ENCODE results near the gene MMP24OS.
"Not testable (repeated sequence)": the region's sequence is repeated elsewhere in the genome, so short reads cannot be mapped to it uniquely, and the experiment has no call there.

MMP24OS gene

DNA sequence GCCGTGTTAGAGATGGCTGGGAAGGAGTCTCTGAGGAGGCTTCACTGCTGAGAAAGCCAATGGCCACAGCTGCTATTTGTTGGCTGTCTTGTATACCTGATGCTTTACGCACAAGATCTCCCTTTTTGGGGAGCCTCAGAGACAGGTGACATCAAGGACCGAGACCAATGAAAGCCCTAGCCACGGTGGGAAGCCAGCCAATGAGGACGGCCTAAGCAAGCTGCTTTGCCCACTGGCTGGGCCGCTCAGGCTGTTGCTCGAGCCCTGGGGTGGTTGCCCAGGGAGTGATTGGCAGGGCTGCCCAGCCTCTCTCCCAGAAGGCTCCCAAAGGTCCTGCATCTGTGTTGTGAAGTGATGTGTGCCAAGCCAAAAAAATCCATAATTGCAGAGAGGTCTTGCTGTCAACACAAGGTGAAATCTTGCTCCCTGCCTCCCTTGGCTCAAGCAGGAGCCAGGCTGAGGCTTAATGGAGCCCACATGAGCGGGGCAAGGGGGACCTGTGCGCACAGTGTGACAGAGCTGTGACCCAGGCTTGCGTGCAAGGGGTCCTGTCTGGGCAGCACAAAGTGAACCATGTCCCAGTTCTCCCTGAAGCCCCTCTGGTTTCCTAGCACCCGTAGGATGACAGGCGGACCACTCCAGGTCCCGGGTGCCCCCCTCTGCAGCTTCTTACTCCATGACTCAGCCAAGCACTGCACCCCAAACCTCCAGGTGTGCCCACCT, 4.3 kb downstream of the MMP24OS start:
- DNase-seq: peak; percentile 46

DNA sequence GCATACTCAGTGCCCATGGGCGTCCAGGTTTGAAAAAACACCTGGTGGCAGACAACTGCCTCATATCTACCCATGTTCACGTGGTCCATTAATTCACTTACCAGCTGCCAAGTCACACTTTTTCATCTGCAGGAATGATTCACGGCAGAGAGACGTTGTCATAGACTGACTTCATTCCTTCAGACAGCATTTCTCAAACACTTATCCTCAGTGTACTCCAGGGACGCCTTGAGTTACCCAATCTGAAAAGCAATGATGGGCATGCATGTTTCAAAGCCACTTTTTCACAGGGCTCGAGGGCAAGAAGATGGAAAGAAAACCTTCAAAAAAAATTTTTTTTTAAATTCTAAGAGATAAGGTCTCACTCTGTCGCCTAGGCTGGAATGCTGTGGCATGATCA, 6.0 kb downstream of the MMP24OS start:
- no peak for DNase-seq

DNA sequence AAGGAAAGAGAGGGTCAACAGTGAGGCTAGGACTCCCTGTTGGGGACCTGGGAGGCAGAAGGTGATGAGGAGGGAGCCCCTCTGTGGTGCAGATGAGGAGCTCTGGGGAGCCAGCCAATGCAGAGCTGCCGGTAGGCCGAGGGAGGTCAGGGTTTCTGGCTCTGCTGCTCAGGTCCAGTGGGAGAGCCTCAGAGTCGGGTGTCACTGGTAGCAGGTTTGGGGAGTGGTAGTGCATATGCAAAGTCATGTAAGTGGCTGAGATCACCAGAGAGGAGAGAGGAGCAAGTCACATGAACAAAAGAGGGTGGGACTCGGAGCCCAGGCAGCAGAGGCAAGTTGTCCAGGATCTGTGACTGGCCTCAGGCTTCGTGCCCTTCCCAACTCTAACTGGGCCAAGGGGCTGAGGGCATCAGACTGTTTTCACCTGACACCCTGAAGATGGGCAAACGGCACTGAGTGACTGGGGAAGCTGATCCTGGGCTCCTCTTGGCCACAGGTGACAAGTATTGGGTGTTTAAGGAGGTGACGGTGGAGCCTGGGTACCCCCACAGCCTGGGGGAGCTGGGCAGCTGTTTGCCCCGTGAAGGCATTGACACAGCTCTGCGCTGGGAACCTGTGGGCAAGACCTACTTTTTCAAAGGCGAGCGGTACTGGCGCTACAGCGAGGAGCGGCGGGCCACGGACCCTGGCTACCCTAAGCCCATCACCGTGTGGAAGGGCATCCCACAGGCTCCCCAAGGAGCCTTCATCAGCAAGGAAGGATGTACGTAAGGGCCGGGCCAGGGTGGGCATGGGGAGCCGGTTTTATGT, 6.6 kb downstream of the MMP24OS start:
- no peak for DNase-seq

DNA sequence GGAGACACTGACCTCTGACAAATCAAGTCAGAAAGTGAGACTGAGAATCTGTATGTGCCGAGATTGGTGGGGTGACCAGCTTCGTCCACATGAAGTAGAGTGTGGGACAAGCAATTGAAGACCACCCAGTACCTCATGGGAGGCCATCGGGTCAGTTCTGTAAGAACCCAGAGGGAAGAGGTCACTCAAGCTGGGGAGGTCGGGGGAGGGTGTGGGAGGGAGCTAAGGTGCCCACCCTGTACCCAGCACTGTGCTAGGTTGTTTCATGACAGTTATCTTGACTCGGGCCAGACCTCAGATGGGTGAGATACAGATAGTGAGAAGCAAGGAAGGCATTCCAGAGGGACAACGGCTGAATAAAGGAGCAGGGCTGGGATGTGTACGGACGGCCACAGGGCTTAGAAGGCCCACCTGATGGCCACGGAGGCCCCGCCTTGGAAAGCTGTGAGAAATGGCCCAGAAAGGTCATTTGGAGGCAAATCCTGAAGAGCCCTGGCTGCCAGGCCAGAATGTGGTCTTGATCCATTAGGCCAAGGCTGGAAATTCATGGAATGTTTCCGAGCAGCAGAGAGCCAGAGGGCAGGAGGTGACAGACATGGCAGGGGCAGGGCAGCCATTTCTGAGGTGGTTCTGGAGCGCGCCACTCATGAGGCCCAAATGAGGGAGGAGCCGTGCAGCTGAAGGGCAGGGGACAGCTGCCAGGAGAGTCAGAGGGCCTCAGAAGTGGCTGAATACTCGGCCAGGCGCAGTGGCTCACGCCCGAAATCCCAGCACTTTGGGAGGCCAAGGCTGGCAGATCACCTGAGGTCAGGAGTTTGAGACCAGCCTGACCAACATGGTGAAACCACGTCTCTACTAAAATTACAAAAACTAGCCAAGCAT, 7.7 kb downstream of the MMP24OS start:
- DNase-seq: no peak

DNA sequence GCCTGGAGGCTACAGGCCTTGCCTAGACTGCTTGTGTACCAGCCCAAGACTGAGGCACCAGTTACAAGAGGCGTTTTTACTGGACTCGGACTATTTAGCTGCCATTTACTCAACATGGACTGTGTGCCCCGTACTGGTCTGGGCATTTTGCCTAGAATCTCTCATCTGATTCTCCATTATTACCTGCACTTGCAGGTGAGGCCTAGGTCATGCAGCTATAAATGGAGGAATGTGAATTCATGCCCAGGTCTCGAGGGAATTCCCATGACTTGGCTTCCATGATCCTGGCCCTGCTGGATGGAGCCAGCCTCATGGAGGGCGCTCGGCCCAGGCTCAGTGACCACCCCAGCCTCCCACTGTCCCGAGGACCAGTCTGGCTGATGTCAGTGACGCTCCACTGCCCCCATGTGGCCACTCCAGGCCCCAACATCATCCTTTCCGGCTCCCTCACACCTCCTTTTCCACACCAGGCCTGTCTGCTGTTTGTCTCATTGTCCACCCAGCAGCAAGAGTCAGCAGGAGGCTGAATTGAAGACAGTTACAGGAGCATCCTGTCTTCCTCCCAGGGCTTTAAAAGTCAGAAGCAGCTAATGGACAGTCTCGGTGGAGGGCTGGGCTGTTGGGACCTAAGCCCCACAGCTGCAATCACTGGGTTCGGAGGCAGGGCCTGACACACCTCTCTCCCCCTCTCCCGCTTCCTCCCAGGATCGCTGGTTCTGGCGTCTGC, 8.7 kb downstream of the MMP24OS start:
- no peak for DNase-seq

DNA sequence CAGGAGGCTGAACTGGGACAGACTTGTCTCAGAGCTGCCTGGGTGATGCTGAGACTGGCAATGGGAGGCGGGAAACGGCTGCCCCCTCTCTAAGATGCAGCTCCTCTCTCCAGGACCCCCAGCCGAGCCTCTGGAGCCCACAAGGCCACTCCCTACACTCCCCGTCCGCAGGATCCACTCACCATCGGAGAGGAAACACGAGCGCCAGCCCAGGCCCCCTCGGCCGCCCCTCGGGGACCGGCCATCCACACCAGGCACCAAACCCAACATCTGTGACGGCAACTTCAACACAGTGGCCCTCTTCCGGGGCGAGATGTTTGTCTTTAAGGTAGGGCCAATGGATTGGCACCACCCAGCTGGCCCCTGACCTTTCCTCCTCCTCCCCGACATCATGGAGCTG, 10.8 kb downstream of the MMP24OS start:
- DNase-seq: no peak

DNA sequence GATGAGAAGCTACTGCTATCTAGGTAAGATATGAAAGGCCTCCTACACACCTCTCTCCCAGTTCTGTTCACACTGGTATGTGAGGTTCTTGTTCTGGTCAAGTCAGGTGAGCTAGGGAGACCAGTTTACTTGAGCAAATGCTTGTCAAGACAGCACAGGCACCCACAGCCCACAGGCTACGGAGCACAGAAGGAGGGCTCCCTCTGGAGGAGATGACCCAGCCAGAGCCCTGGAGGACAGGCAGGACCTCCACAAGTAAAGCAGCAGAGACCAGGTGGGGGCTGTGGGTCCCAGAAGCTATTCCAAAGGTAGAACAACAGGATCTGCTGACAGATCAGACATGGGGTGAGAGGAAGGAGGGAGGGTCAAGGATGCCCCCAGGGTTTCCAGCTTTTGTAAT, 13.2 kb downstream of the MMP24OS start:
- no peak for DNase-seq

DNA sequence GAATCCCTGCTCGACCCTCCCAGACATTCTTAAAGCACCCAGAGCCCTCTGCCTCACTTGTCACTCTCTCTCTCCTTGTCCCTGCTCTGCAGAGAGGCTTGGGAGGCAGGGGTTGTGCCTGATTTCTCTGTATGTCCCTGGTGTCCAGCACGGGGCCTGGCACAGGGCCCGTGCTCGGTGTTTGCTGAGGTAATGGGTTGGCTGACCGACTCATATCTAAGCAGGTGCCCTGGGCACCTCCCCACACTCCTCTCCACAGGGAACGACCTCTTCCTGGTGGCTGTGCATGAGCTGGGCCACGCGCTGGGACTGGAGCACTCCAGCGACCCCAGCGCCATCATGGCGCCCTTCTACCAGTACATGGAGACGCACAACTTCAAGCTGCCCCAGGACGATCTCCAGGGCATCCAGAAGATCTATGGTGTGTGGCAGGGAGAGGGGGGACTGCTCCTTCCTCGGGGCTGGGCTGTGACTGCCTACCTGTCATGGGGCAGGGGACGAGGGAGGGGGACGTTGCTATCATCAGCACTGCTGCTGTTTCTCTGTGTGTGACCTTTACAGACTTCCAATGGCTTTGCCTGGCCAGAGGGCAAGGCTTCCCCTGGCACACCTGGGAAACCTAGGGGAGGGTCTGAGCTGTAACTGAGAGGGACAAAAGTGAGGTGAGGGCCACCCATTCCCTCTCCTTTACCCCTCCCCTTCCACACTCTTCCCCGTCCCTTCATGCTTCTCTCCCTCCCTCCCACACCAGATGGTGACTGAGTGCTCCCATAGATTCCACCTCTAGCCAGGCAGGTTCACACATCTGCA, 14.2 kb downstream of the MMP24OS start:
- DNase-seq: no peak

DNA sequence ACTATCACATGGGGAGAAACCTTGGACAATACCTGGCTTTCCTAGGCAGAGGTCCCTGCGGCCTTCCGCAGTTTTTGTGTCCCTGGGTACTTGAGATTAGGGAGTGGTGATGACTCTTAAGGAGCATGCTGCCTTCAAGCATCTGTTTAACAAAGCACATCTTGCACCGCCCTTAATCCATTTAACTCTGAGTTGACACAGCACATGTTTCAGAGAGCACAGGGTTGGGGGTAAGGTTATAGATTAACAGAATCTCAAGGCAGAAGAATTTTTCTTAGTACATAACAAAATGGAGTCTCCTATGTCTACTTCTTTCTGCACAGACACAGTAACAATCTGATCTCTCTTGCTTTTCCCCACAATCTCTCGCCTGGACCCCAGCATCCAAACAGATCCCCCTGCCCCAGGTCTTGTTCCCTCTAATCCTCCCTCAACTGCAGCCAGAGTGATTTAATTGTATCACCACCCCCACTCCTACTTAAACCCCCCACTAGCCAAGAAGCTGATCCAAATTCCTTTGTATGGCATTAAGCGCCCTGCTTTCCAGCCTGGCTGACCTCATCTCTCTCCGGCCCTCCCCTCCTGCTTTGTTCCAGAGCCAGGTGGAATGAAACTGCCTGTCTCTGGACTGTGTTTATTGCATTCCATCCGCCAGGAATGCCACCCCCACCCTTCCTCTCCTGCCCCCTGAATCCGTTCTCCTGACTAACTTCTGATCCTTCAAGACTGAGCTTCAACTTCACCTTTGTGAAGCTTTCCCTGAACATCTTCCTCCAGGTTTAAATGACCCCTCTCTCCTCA, 15.0 kb downstream of the MMP24OS start:
- not testable (repeated sequence) for DNase-seq

DNA sequence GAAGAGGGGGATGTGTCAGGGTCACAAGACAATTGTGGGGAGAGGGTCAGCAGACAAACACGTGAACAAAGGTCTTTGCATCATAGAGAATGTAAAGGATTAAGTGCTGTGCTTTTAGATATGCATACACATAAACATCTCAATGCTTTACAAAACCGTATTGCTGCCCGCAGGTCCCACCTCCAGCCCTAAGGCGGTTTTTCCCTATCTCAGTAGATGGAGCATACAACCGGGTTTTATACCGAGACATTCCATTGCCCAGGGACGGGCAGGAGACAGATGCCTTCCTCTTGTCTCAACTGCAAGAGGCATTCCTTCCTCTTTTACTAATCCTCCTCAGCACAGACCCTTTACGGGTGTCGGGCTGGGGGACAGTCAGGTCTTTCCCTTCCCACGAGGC, 15.6 kb downstream of the MMP24OS start:
- not testable (repeated sequence) for DNase-seq

DNA sequence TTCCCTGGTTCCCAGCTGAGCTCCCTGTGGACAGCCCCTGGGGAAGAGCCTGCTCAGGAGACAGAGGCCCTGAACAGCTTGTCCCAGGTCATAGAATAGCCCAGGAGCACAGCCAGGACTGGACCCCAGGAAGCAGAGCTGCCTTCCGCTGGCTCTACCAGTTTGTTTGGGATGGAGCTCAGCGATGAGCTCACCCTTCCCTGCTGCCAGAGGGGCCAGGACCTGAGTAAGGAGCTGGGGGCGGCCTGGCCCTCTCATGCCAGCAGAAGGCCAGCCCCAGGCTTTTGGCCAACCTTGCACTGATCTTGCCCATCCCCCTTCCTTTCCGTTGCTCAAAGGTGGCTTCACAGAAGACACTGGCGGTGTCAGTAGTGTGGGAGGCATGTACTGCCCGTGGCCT, 17.5 kb downstream of the MMP24OS start:
- no peak for DNase-seq

DNA sequence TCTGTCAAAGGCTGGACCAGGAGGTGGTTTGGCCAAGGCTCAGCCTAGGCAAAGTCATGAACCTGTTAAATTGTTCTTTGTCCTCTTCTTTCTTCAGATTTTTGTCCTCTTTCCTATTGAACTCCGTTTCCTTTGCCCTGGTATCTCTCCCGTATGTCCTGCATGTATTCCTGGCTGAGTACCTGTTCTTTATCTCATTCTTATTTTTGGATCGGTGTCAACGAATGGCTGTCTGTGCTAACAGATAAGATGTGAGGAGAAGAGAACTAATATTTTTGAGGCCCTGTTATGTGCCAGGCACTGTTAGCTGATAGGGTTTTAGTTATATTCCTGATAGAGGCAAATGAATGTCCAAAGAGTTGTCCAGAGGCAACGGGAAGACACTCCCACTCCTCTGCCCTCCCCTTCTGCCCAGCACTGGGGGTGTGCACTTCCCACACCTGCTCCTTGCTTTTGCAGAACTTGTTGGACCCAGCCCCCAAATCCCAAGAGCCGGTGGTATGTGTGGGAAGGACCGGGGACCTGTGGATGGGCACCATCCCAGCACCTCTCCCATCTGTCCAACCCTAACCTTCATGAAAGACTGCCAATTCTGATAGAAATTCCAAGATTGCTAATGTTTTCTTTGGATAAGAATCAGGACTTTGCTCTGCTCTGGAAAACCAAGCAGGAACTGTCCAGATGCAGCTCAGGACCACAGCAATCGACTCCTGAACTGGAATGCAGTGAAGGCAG, 20.6 kb downstream of the MMP24OS start:
- DNase-seq: no peak

DNA sequence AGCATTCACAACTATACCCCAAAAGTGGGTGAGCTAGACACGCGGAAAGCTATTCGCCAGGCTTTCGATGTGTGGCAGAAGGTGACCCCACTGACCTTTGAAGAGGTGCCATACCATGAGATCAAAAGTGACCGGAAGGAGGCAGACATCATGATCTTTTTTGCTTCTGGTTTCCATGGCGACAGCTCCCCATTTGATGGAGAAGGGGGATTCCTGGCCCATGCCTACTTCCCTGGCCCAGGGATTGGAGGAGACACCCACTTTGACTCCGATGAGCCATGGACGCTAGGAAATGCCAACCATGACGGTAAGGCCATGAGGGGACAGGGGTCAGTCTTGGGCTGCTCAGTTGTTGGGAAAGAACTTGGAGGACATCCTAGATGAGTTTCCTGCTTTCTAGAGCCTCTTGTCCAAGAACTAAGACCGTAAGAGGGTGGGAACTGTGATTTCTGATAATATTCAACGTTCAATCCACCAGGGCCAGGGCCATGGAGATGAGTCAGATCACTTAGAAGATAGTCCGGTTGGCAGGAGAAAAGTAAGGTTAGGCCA, 23.4 kb downstream of the MMP24OS start:
- no peak for DNase-seq

DNA sequence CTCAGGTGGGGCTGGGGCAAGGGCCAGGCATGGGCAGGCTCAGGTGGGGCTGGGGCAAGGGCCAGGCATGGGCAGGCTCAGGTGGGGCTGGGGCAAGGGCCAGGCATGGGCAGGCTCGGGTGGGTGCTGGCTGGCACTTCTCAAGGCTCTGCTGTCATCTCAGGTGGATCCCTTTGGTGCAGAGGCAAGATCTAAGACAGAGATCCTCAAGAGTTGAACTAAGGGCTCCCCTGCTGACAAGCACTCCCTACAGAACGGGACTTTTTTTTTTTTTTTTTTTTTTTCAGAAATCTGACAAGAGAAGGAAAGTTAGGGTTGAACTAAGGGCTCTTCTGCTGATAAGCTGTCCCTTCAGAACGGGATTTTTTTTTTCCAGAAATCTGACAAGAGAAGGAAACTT, 24.9 kb downstream of the MMP24OS start:
- no peak for DNase-seq

DNA sequence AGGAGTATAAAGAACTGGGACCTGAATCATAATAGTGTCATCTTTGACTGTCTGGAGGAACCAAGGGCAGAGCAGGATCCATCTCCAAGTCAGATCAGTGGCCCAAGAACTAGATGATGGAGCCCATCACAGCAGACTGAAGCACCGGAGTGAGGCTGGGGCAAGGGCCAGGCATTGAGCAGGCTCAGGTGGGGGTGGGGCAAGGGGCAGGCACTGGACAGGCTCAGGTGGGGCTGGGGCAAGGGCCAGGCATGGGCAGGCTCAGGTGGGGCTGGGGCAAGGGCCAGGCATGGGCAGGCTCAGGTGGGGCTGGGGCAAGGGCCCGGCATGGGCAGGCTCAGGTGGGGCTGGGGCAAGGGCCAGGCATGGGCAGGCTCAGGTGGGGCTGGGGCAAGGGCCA, 25.3 kb downstream of the MMP24OS start:
- not testable (repeated sequence) for DNase-seq

DNA sequence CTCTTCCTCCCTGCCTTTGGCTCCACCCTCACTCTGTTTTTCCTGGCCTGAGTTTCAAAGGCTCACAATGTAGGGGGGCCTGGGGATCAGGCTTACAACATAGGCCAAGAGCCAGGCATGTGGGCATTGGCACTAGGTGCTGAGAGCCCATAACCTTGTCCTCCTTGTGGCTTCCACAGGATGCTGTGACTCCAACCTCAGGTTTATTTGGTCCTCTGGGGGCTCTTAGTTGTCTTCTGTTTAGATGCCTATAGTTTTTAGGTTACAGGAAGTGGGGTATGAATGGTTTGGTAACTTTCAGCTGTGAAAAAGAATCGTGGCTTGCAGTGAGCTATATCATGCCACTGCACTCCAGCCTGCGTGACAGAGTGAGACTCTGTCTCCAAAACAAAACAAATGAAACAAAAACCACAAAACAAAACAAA, 25.9 kb downstream of the MMP24OS start:
- no peak for DNase-seq

DNA sequence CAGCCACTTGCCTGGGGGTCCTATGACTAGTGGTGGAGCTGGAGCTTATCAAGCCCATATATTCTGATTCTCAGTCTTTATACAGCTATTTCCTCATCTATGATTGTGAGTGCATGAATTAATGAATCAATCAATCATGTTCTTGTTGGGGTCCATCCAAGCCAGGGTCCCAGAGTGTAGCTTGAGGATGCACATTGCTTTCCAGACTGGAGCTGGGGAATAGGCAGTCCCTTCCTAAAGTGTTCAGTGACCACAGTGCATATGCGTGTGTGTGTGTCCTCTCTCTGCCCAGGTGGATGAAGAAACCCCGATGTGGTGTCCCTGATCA, 26.3 kb downstream of the MMP24OS start:
- no peak for DNase-seq

DNA sequence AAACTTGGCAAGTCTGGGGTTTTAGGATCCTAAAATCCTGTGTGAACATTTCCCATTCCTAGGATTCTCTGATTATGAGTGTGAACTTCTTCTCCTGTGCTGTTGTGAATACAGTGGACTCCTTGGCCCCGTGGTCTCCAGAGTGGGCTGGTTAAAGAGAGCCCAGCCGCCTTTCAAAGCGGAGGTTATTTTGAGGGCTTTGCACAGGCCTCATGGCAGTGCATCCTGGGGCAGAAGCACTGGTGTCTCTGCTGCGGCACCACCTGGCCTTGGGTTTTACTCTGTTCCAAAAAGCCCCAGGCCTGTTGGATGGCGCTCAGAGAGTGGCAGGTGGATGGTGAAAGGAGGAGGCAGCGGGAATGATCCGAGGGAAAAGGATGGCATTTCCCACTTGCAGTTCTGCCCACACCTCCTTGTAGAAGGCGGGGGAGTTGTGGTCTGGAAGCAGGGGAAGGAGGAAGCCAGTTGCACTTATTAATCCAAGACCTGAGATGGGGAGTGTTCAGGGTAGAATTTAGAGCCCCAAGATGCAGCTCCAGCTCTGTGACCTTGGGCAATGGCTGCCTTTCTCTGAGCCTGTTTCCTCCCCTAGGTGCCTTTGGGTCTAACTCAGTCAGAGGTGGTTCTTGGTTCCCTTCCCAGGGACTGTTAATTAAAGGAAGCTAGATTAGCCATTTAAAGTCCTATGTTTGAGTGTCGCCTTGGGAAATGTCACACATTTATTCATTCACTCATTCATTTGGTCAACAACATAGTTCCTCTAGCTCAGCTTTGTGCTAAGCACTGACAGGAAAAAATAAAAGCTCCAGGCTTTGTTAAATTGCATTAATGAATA, 29.1 kb downstream of the MMP24OS start:
- peak; percentile 33 for DNase-seq

DNA sequence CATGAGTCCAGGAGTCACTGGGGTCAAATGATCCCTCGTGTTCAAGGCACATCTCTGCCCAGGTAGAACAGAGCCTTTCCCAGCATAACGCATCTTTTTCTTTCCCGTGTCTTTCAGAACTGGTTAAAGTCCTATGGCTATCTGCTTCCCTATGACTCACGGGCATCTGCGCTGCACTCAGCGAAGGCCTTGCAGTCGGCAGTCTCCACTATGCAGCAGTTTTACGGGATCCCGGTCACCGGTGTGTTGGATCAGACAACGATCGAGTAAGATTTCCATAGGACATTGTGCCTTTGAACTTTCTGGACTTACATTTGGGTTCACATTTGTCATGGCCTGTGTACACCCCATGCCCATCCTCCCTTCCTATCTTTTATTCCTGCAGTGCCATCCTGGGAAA, 31.2 kb downstream of the MMP24OS start:
- no peak for DNase-seq

All from NCI-H446 treated with DMSO at 0.1 percent for 48 hours (cell line).